Stimulated activated CD4-positive, alpha-beta T cell treated with anti-CD3 and anti-CD28 coated beads, Interleukin-12 subunit alpha, Interleukin-12 subunit beta, amount 100 ng/mL, for 48 hours (primary cell): ENCODE data around the gene SPTBN4.
"Not testable (repeated sequence)": the region's sequence is repeated elsewhere in the genome, so short reads cannot be mapped to it uniquely, and the experiment has no call there.

Experiments
- DNase-seq, 3 donors: peaks; one replicate each; pipeline ENCODE4 v3.0.0-alpha.2; 2020; ENCODE audit warnings: low read depth in 2 of 3, low spot score in 1 of 3

SPTBN4 gene

GRCh38 chr19:40441719-40442253 lies 25.0 kb upstream of the SPTBN4 start:
- DNase-seq: no peak

DNA sequence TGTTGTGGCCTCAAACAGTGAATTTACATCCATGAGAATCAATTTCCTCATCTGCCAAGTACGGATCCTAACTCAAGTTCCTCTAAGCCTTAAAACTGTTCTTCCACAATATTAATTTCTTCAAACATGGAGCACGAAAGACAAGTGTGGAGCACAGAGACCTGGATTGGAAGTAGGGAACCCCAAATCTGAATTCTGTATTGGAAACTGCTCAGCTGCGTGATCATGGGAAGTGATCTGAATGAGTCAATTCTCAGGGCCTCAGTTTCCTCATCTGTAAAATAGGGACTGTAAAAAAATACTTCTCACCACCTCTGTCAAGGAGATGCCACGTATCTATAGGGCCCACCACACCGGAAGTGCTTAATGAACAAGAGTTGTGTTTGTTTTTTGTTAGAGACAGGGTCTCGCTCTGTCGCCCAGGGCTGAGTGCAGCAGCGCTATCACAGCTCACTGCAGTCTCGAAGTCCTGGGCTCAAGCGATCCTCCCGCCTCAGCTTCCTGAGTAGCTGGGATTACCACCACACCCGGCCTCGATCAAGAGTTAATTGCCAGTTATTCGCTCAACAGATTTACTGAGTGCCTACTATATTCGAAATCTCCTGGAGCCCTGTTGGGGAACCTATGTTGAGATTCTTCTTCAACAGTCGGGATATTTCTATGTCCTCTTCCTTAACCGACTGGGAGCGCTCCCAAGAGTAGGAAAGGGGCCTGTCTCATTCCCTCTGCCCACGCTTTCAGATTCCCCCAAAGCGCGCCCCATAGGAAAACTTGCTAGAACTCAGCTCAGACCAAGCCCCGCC lies 24.3 kb upstream of the SPTBN4 start:
- DNase-seq: no peak

GRCh38 chr19:40443131-40443999 lies 23.4 kb upstream of the SPTBN4 start:
- DNase-seq: peak; percentile 96 to 99 (median 99)

DNA sequence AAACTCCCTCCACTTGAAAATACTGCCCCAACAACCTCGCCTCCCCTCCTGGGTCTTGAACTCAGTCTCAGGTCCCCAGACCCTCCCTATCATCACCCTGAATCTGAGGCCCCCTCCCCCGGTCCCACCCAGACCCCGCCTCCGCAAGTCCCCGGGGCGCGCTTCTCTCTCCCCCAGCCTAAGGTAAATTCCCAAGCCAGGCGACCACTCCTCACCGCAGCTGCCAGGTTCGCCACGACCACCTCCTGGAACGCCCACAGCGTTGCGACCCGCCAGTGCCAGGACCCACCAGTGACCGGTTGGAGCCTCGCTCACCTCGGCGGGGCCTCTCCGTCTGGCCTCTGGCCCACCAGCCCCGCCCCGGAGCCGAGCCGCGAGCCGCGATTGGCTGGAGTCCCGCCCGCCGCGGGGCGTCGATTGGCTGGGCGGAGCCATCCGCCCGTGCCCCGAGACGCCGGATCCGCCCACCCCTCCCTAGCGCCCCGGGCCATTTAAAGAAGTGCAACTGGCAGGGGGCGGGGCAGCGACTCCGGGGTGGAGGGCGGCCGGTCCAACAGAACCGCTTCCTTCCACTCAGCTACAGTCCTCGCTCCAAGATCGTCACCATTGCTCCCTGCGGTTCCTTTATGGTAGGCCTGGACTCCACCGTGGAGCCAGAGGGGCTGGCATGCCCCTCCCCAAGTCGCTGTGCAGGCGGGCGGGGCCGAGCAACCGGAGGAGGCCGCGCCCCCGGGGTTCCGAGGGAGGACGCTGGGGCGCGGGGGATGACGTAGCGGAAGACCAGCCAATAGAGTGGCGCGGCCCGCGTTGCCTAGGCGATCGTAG lies 22.6 kb upstream of the SPTBN4 start, which contains the start of gene SERTAD3:
Gene SERTAD3 (minus strand): TSS at position 336 of the 825 bp plus-strand sequence. CDS start 2,255 bp downstream, outside the sequence.
- peak; percentile 91 to 97 (median 93) for DNase-seq

- DNase-seq: no peak
These were observed 21.9 kb upstream of the SPTBN4 start for GRCh38 chr19:40444825-40445312.

- no peak for DNase-seq
These were observed 21.0 kb upstream of the SPTBN4 start for GRCh38 chr19:40445780-40446262.

- DNase-seq: no peak
These were observed 20.5 kb upstream of the SPTBN4 start for GRCh38 chr19:40446263-40446784.

DNA sequence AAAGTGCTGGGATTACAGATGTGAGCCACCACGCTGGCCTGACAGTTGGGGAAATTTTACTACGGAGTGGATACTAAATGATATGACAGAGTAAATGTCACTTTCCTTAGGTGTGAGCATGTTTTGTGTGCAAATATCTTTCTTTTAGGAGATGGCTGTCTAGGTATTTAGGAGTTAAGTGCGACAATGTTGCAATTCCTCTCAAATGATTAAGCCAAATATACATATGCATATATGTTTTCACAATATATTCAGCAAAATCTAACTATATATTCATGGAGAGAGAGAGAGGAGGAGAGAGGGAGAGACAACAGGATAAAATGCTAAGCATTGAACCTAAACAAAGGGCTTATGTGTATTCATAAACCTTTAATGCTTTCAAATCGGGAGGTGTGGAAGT lies 17.3 kb upstream of the SPTBN4 start:
- no peak for DNase-seq

DNA sequence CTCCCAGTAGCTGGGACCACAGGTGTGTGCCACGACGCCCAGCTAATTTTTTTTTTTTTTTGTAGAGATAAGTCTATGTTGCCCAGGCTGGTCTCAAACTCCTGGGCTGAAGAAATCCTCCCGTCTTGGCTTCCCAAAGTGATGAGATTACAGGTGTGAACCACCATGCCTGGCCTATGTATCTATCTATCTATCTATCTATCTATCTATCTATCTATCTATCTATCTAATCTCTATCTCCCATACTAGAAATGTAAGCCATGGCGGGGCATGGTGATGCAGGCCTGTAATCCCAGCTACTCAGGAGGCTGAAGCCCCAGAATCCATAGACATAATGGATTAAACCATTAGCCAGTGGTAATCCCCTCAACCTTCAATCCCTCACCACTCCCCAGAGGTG lies 16.1 kb upstream of the SPTBN4 start:
- no peak for DNase-seq

- no peak for DNase-seq
These were observed 14.8 kb upstream of the SPTBN4 start for GRCh38 chr19:40452016-40452415.

DNA sequence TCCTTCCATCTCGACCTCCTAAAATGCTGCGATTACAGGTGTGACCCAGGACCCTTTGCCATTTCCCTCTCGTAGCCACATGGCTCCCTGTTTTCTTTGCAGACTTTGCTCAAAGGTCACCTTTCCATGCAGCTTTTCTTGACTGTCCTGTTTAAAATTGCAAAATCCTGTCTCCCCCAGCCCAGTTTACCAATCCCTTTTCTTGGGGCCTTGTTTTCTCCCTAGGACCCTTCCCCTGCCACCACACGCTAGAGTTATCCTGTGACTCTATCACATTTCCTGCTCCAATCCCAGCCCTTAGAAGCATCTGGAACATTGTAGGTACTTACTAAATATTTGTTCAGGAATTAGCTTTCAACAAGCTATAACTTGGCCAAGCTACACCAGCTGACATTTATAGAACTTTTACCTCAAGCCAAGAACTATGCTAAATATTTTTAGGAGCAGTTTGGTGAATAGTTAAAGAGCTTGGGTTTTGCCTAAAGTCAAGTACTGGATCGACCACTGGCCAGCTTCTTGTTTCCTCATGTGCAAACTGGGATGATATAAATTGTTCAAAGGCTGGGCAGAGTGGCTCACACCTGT lies 13.6 kb upstream of the SPTBN4 start:
- DNase-seq: no peak

GRCh38 chr19:40453943-40454342 lies 12.9 kb upstream of the SPTBN4 start:
- not testable (repeated sequence) for DNase-seq

GRCh38 chr19:40457048-40457447 lies 9.8 kb upstream of the SPTBN4 start:
- no peak for DNase-seq

GRCh38 chr19:40457953-40458596 lies 8.7 kb upstream of the SPTBN4 start:
- DNase-seq: no peak

GRCh38 chr19:40458597-40458974 lies 8.2 kb upstream of the SPTBN4 start:
- no peak for DNase-seq

GRCh38 chr19:40460185-40460584 lies 6.6 kb upstream of the SPTBN4 start:
- no peak for DNase-seq

DNA sequence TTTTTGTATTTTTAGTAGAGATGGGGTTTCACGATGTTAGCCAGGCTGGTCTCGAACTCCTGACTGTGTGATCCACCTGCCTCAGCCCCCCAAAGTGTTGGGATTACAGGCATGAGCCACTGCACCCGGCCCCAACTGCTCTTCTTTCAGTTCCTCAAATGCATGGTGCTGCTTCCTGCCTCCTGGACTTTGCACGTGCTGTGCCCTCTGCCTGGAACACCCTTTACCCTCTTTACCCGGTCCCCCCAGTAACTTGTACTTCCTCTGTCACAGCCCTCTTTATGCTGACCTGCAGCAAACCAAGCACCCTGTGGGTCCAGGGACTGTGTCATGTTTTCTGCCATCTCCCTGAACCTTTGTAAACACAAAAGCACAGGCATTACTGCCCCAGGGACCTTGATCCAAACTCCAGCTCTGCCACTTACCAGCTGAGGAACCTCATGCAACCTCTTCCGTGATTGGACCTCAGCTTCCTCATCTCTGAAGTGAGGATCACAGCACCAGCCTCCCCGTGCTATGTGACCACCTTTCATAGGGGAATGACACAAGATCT lies 5.1 kb upstream of the SPTBN4 start:
- no peak for DNase-seq

DNA sequence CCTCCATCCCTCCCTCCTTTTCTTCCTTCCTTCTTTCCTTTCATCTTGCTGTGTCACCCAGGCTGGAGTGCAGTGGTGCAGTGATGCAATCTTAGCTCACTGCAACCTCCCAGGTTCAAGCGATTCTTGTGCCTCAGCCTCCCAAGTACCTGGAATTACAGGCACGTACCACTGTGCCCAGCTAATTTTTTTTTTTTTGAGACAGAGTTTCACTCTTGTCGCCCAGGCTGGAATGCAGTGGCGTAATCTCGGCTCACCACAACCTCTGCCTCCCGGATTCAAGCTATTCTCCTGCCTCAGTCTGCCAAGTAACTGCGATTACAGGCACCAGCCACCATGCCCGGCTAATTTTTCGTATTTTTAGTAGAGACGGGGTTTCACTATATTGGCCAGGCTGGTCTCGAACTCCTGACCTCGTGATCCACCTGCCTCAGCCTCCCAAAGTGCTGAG lies 3.2 kb upstream of the SPTBN4 start:
- DNase-seq: not testable (repeated sequence)
